Thyroid gland (tissue), 4 donors: ENCODE results near the gene HSP90AA1. TPM values are rescaled to one million over a fixed set of nuclear protein-coding genes. Genes with fewer than 3 reads are reported as not detected.
"Not testable (repeated sequence)": the region's sequence is repeated elsewhere in the genome, so short reads cannot be mapped to it uniquely, and the experiment has no call there.

Experiments
- DNase-seq, 2 donors: peaks; one replicate each; pipeline ENCODE4 v3.0.0-alpha.2; 2019
- H3K27ac ChIP-seq, 3 donors: fragments of 200-600 bp; sonication (generic); 1 replicate in 2 of 3; 2 replicates in 1 of 3; pipeline ENCODE4 v1.5.1; 2016 to 2019; ENCODE audit warnings: mild to moderate bottlenecking in 1 of 3, moderate library complexity in 1 of 3
- H3K27me3 ChIP-seq: fragments of 200-600 bp; sonication (generic); one replicate; pipeline ENCODE4 v1.5.1; 2019
- H3K36me3 ChIP-seq, 2 donors: fragments of 200-600 bp; sonication (generic); one replicate each; pipeline ENCODE4 v1.5.1; 2016 to 2019
- H3K4me1 ChIP-seq, 2 donors: fragments of 200-600 bp; sonication (generic); one replicate each; pipeline ENCODE4 v1.5.1; 2017 to 2019
- H3K4me3 ChIP-seq, 3 donors: fragments of 200-600 bp; sonication (generic); replicated peaks in 1 of 3; 1 replicate in 2 of 3; 2 replicates in 1 of 3; pipeline ENCODE4 v1.5.1; 2016; ENCODE audit warnings: mild to moderate bottlenecking in 1 of 3
- H3K9me3 ChIP-seq: fragments of 200-600 bp; sonication (generic); one replicate; pipeline ENCODE4 v1.5.1; 2017
- CTCF ChIP-seq, 6 experiments: fragments of 200-600 bp in 3 of 6; fragments of 450-650 bp in 3 of 6; sonication (generic) in 3 of 6; IDR thresholded peaks; one replicate each; pipeline ENCODE4 v1.5.1; 2016 to 2019; ENCODE audit warnings: antibody characterized with exemption in 6 of 6, mild to moderate bottlenecking in 2 of 6, inconsistent platforms in 1 of 6, moderate library complexity in 1 of 6
- POLR2A ChIP-seq, 2 donors: fragments of 450-650 bp; IDR thresholded peaks; one replicate each; pipeline ENCODE4 v1.6.1; 2017; ENCODE audit warnings: antibody characterized with exemption in 2 of 2, mild to moderate bottlenecking in 2 of 2, moderate library complexity in 1 of 2
- WGBS, 2 donors: methylation state at CpG; one replicate each; pipeline ENCODE4 v1.1.5; 2017; 5-methylcytosine and 5-hydroxymethylcytosine counted together
- intact Hi-C: fragments of 100-400 bp; cut with DNase I; formaldehyde crosslinking; loops from one replicate; pipeline ENCODE4 v1.15.1; 2023
- total RNA-seq, 4 donors: library from RNA; depleted of rRNA; stranded (reverse); fragments of >200 nt; gene quantifications; one replicate each; pipeline ENCODE4 v1.2.3, GENCODE V29; 2016

HSP90AA1 gene
- total RNA-seq, 4 donors from 2014 or later = 217 to 405 (median 278) TPM

GRCh38 chr14:102116361-102117180, 29.7 kb upstream of the HSP90AA1 start:
- Histone ChIP-seq H3K4me3 (no peak overlapping the region), H3K27me3 (no peaks in the 10 kb centered on the region), H3K27ac (no peak overlapping the region), H3K9me3 (no peaks in the 10 kb centered on the region), H3K36me3 (no peaks in the 10 kb centered on the region), H3K4me1 (no peaks in the 10 kb centered on the region)
- TF ChIP-seq CTCF (IDR thresholded peaks at IDR 0.05) = no peak
- no peak for TF ChIP-seq POLR2A (IDR thresholded peaks at IDR 0.05)
- no peak for DNase-seq
- intact Hi-C loops = no loop called here
- 97 to 98% methylated on average over 10 of the region's 13 CpGs for WGBS, 2 donors

- no peaks in the 10 kb centered on the region for H3K9me3 ChIP-seq
- H3K36me3 ChIP-seq = no peaks in the 10 kb centered on the region
- no peaks in the 10 kb centered on the region for H3K27me3 ChIP-seq
- H3K27ac ChIP-seq = no peak overlapping the region
- H3K4me1 ChIP-seq = no peaks in the 10 kb centered on the region
- TF ChIP-seq CTCF (IDR thresholded peaks at IDR 0.05) = no peak
- TF ChIP-seq POLR2A (IDR thresholded peaks at IDR 0.05) = no peak
- 81 to 92% methylated on average over 3 of the region's 3 CpGs for WGBS, 2 donors
- DNase-seq = no peak
- intact Hi-C loops = no loop called here
- H3K4me3 ChIP-seq = no peak overlapping the region
These were observed 24.3 kb upstream of the HSP90AA1 start for GRCh38 chr14:102111101-102111500.

- H3K4me1 ChIP-seq, intact Hi-C loops, H3K27me3 ChIP-seq, DNase-seq, H3K4me3 ChIP-seq, H3K36me3 ChIP-seq, H3K27ac ChIP-seq, H3K9me3 ChIP-seq: not testable (repeated sequence)
- 96 to 100% methylated on average over 1 of the region's 1 CpG for WGBS, 2 donors
These were observed 22.5 kb upstream of the HSP90AA1 start for GRCh38 chr14:102109332-102109731.

GRCh38 chr14:102105369-102105768, 18.5 kb upstream of the HSP90AA1 start:
- no peaks in the 10 kb centered on the region for H3K27me3 ChIP-seq
- no peaks in the 10 kb centered on the region for H3K36me3 ChIP-seq
- no peak overlapping the region for H3K4me3 ChIP-seq
- TF ChIP-seq POLR2A (IDR thresholded peaks at IDR 0.05) (no peak), CTCF (IDR thresholded peaks at IDR 0.05) (no peak)
- 84 to 89% methylated on average over 4 of the region's 4 CpGs for WGBS, 2 donors
- intact Hi-C loops = no loop called here
- H3K4me1 ChIP-seq = no peaks in the 10 kb centered on the region
- no peak for DNase-seq
- no peak overlapping the region for H3K27ac ChIP-seq
- no peaks in the 10 kb centered on the region for H3K9me3 ChIP-seq

GRCh38 chr14:102103062-102103695, 16.3 kb upstream of the HSP90AA1 start:
- TF ChIP-seq CTCF (IDR thresholded peaks at IDR 0.05) (no peak), POLR2A (IDR thresholded peaks at IDR 0.05) (no peak)
- WGBS, 2 donors = 93 to 96% methylated on average over 9 of the region's 10 CpGs
- no peaks in the 10 kb centered on the region for H3K36me3 ChIP-seq
- no peaks in the 10 kb centered on the region for H3K4me1 ChIP-seq
- no peaks in the 10 kb centered on the region for H3K9me3 ChIP-seq
- no peak for DNase-seq
- no peak overlapping the region for H3K4me3 ChIP-seq
- no peaks in the 10 kb centered on the region for H3K27me3 ChIP-seq
- intact Hi-C loops = no loop called here
- no peak overlapping the region for H3K27ac ChIP-seq
